Sciatic nerve (tissue), 1 donor: ENCODE measurements around the gene MARCHF6. TPM values are rescaled to one million over a fixed set of nuclear protein-coding genes. Genes with fewer than 3 reads are reported as not detected.

Source experiments
- total RNA-seq: library from RNA; stranded (reverse); fragmentation: NEBNext Ultra II Directional; extraction: Animal tissue kit (Norgen Biotek cat#: 25700); gene quantifications from one replicate; pipeline ENCODE4 v1.2.1, GENCODE V29; 2021
- donor health status: DM: no; HTN: no; CAD: no.

Gene MARCHF6
- total RNA-seq, 1 donor from 2014 or later, result 174 TPM

Other genes with a start within 250 kb of the MARCHF6 start
- 20.8 TPM for gene ATPSCKMT, start 103.8 kb upstream of the MARCHF6 start, total RNA-seq
- gene CCT5, start 103.4 kb upstream of the MARCHF6 start, total RNA-seq, result 79.5 TPM
- gene CMBL, start 45.8 kb upstream of the MARCHF6 start, total RNA-seq, result 17.5 TPM
- gene ROPN1L, start 88.2 kb downstream of the MARCHF6 start, total RNA-seq, result 0.94 TPM
- 22.6 TPM for gene ANKRD33B, start 210.4 kb downstream of the MARCHF6 start, total RNA-seq